ENCODE data around the gene JARID2. TPM values are rescaled to one million over a fixed set of nuclear protein-coding genes. Genes with fewer than 3 reads are reported as not detected.

JARID2 gene
- total RNA-seq, 1 experiment from 2014 or later: 21.0 TPM

GRCh38 chr6:15292721-15293302 lies 46.9 kb downstream of the JARID2 start:
- Mint-ChIP-seq H3K27ac (ENCODE audit: low read depth, unreplicated experiment) (no peak overlapping the region), H3K36me3 (ENCODE audit: insufficient read depth, unreplicated experiment) (peaks cover 12% of the 10 kb centered on the region), H3K4me3 (ENCODE audit: unreplicated experiment) (no peak overlapping the region), H3K9me3 (ENCODE audit: unreplicated experiment) (no peaks in the 10 kb centered on the region), H3K4me1 (ENCODE audit: insufficient read depth, unreplicated experiment) (peaks cover 13% of the 10 kb centered on the region), H3K27me3 (ENCODE audit: insufficient read depth, unreplicated experiment) (no peaks in the 10 kb centered on the region)
- intact Hi-C loops (cut with micrococcal nuclease): no loop called here
- CTCF ChIA-PET: no interaction called here
- BruUV-seq (replicated peaks): no TSS peak
- no peak for TF ChIP-seq CTCF (IDR thresholded peaks at IDR 0.05; ENCODE audit: unreplicated experiment)
- POLR2A ChIA-PET: no interaction called here
- no peak for DNase-seq (ENCODE audit: unreplicated experiment)

GRCh38 chr6:15293674-15294073 lies 47.8 kb downstream of the JARID2 start:
- no TSS peak for BruUV-seq (replicated peaks)
- Mint-ChIP-seq H3K36me3 (ENCODE audit: insufficient read depth, unreplicated experiment) (peaks cover 12% of the 10 kb centered on the region), H3K27me3 (ENCODE audit: insufficient read depth, unreplicated experiment) (no peaks in the 10 kb centered on the region), H3K4me1 (ENCODE audit: insufficient read depth, unreplicated experiment) (peaks cover 16% of the 10 kb centered on the region), H3K27ac (ENCODE audit: low read depth, unreplicated experiment) (no peak overlapping the region), H3K4me3 (ENCODE audit: unreplicated experiment) (no peak overlapping the region), H3K9me3 (ENCODE audit: unreplicated experiment) (no peaks in the 10 kb centered on the region)
- TF ChIP-seq CTCF (IDR thresholded peaks at IDR 0.05; ENCODE audit: unreplicated experiment): no peak
- intact Hi-C loops (cut with micrococcal nuclease): no loop called here
- CTCF ChIA-PET: no interaction called here
- POLR2A ChIA-PET: no interaction called here
- no peak for DNase-seq (ENCODE audit: unreplicated experiment)

- Mint-ChIP-seq H3K36me3 (ENCODE audit: insufficient read depth, unreplicated experiment) (peaks cover 12% of the 10 kb centered on the region), H3K9me3 (ENCODE audit: unreplicated experiment) (no peaks in the 10 kb centered on the region), H3K4me1 (ENCODE audit: insufficient read depth, unreplicated experiment) (peaks cover 17% of the 10 kb centered on the region), H3K27me3 (ENCODE audit: insufficient read depth, unreplicated experiment) (no peaks in the 10 kb centered on the region), H3K4me3 (ENCODE audit: unreplicated experiment) (no peak overlapping the region), H3K27ac (ENCODE audit: low read depth, unreplicated experiment) (no peak overlapping the region)
- POLR2A ChIA-PET: no interaction called here
- no peak for TF ChIP-seq CTCF (IDR thresholded peaks at IDR 0.05; ENCODE audit: unreplicated experiment)
- CTCF ChIA-PET: no interaction called here
- no TSS peak for BruUV-seq (replicated peaks)
- intact Hi-C loops (cut with micrococcal nuclease): no loop called here
- DNase-seq (ENCODE audit: unreplicated experiment): no peak
Measured at GRCh38 chr6:15294504-15294903, 48.6 kb downstream of the JARID2 start.

GRCh38 chr6:15296249-15296648 lies 50.4 kb downstream of the JARID2 start:
- no TSS peak for BruUV-seq (replicated peaks)
- H3K9me3 Mint-ChIP-seq (ENCODE audit: unreplicated experiment): no peaks in the 10 kb centered on the region
- ChIA-PET POLR2A (interaction anchor here (0.8 kb wide), 1 partner anchor 11 kb away, joined by 3 read pairs; no protein-coding TSS in a partner anchor), CTCF (interaction anchor here (0.6 kb wide), 1 partner anchor 540 kb away, joined by 3 read pairs; no protein-coding TSS in a partner anchor)
- intact Hi-C loops (cut with micrococcal nuclease): no loop called here
- no peak for DNase-seq (ENCODE audit: unreplicated experiment)
- peaks cover 27% of the 10 kb centered on the region for H3K4me1 Mint-ChIP-seq (ENCODE audit: insufficient read depth, unreplicated experiment)
- H3K27ac Mint-ChIP-seq (ENCODE audit: low read depth, unreplicated experiment): no peak overlapping the region
- H3K36me3 Mint-ChIP-seq (ENCODE audit: insufficient read depth, unreplicated experiment): no peaks in the 10 kb centered on the region
- no peak overlapping the region for H3K4me3 Mint-ChIP-seq (ENCODE audit: unreplicated experiment)
- no peaks in the 10 kb centered on the region for H3K27me3 Mint-ChIP-seq (ENCODE audit: insufficient read depth, unreplicated experiment)
- TF ChIP-seq CTCF (IDR thresholded peaks at IDR 0.05; ENCODE audit: unreplicated experiment): no peak
